HepG2 (cell line): Measurements from ENCODE around the gene PCGF3. TPM values are rescaled to one million over a fixed set of nuclear protein-coding genes. Genes with fewer than 3 reads are reported as not detected.

Source experiments
- CREM ChIP-seq, 2 experiments: sonication (generic) in 1 of 2; formaldehyde crosslinking in 1 of 2; IDR thresholded peaks; 2 replicates each; pipeline versions ENCODE4 v1.4.0 to v1.6.1; 2016 to 2020; ENCODE audit warnings: antibody characterized with exemption in 1 of 2, mild to moderate bottlenecking in 1 of 2, missing genetic modification reagents in 1 of 2
- HDAC6 ChIP-seq: fragments of 200-600 bp; sonication (generic); IDR thresholded peaks from 2 replicates; pipeline ENCODE4 v1.7.0; 2017; ENCODE audit warnings: mild to moderate bottlenecking, antibody characterized with exemption, low read length, low read depth
- YY1 ChIP-seq: IDR thresholded peaks from 2 replicates; pipeline ENCODE4 v1.6.1; 2011; ENCODE audit warnings: low read length, low read depth, moderate library complexity, mild to moderate bottlenecking; ENCODE audit not compliant: insufficient read depth, insufficient replicate concordance
- ZC3H13 ChIP-seq: sonication (generic); formaldehyde crosslinking; IDR thresholded peaks from 2 replicates; pipeline ENCODE4 v1.8.1; 2023; ENCODE audit warnings: mild to moderate bottlenecking, missing genetic modification reagents, moderate library complexity
- ZNF337 ChIP-seq: sonication (generic); formaldehyde crosslinking; IDR thresholded peaks from 2 replicates; pipeline ENCODE4 v1.5.1; 2020; ENCODE audit warnings: missing genetic modification reagents, low read depth, mild to moderate bottlenecking, borderline replicate concordance
- ZNF768 ChIP-seq: sonication (generic); formaldehyde crosslinking; IDR thresholded peaks from 2 replicates; pipeline ENCODE4 v1.4.0; 2020; ENCODE audit warnings: missing genetic modification reagents
- ZNF841 ChIP-seq: sonication (generic); formaldehyde crosslinking; IDR thresholded peaks from 2 replicates; pipeline ENCODE4 v1.8.1; 2023; ENCODE audit warnings: missing genetic modification reagents, borderline replicate concordance
- polyA plus RNA-seq, 8 experiments: library from polyadenylated mRNA; depleted of rRNA in 3 of 8; stranded (reverse) in 7 of 8; unstranded in 1 of 8; fragments of >200 nt; fragmentation: Illumina TruSeq in 4 of 8; extraction: Trizol in 4 of 8; gene quantifications; 2 replicates each; pipeline versions ENCODE4 v1.2.1 to v1.2.3, GENCODE V29; 2011 to 2016; ENCODE audit warnings: low read depth in 4 of 8, missing spikeins in 1 of 8, mixed read lengths in 1 of 8; ENCODE audit not compliant: insufficient read depth in 1 of 8
- total RNA-seq, 5 experiments: library from RNA; depleted of rRNA; stranded (reverse); fragments of >200 nt; fragmentation: Illumina TruSeq; extraction: Trizol; gene quantifications; 2 replicates each; pipeline ENCODE4 v1.2.3, GENCODE V29; 2016; ENCODE audit warnings: low read depth in 1 of 5
- TF ChIP-seq, protein P1 (sequence below): sonication (generic); formaldehyde crosslinking; IDR thresholded peaks from 2 replicates; pipeline ENCODE4 v1.5.0; 2020; ENCODE audit warnings: mild to moderate bottlenecking, missing genetic modification reagents
- TF ChIP-seq, protein P2 (sequence below): sonication (generic); formaldehyde crosslinking; IDR thresholded peaks from 2 replicates; pipeline ENCODE4 v1.5.0; 2020; ENCODE audit warnings: missing genetic modification reagents
- TF ChIP-seq, protein P3 (sequence below): sonication (generic); formaldehyde crosslinking; IDR thresholded peaks from 2 replicates; pipeline ENCODE4 v1.4.0; 2020; ENCODE audit warnings: mild to moderate bottlenecking, missing genetic modification reagents, borderline replicate concordance
- TF ChIP-seq, protein P4 (sequence below): sonication (generic); formaldehyde crosslinking; IDR thresholded peaks from 2 replicates; pipeline ENCODE4 v1.5.0; 2020; ENCODE audit warnings: missing genetic modification reagents
- TF ChIP-seq, protein P5 (sequence below): sonication (generic); formaldehyde crosslinking; IDR thresholded peaks from 2 replicates; pipeline ENCODE4 v1.4.0; 2020; ENCODE audit warnings: mild to moderate bottlenecking, missing genetic modification reagents

The PCGF3 gene
- total and polyA plus RNA-seq, 2 of the 13 experiments (the other 11 are each of a cell fraction or from before 2014, with no cell fraction given), result 28.6 to 66.2 TPM

DNA sequence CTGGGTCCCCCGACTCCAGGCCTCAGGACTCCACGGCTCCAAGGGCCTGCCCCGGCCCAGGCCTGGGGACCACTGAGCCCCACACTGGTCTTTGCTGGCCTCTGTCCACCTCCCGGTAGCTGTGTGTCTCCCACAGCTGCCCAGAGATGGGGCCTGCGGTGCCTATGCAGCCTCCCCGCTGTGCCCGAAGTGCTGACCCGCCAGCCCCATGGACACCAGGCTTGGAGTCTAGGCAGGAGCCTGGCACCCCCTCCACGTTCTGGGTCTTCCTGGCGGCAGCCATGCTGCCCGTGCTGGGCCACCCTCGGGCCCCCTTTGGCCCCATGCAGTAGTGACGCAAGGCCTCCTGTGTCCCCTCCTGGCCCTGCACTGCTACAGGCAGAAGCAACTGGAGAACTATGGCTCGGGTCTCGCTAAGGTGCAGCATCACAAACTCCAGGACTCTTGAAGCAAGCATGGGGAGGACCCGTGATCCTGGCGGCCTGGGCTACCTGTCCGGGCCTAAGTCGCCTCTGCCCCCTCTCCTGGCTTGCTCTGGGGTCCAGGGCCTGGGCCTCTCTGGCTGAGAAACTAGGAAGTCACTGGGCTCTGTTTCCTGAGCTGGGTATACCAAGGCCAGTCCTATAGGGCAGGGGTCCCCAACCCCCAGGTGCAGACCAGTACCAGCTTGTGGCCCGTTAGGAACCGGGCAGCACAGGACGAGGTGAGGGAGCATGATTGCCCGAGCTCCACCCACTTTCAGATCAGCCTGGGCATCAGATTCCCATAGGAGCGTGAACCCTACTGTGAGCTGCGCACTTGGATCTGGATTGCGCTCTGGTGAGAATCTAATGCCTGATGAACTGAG is 30.4 kb upstream of the PCGF3 start (continued):
- TF ChIP-seq, protein P1, sequence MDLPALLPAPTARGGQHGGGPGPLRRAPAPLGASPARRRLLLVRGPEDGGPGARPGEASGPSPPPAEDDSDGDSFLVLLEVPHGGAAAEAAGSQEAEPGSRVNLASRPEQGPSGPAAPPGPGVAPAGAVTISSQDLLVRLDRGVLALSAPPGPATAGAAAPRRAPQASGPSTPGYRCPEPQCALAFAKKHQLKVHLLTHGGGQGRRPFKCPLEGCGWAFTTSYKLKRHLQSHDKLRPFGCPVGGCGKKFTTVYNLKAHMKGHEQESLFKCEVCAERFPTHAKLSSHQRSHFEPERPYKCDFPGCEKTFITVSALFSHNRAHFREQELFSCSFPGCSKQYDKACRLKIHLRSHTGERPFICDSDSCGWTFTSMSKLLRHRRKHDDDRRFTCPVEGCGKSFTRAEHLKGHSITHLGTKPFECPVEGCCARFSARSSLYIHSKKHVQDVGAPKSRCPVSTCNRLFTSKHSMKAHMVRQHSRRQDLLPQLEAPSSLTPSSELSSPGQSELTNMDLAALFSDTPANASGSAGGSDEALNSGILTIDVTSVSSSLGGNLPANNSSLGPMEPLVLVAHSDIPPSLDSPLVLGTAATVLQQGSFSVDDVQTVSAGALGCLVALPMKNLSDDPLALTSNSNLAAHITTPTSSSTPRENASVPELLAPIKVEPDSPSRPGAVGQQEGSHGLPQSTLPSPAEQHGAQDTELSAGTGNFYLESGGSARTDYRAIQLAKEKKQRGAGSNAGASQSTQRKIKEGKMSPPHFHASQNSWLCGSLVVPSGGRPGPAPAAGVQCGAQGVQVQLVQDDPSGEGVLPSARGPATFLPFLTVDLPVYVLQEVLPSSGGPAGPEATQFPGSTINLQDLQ (CRISPR knock-in tag), result no peak
- no peak for TF ChIP-seq ZNF337 (CRISPR knock-in tag)
- TF ChIP-seq, protein P2, sequence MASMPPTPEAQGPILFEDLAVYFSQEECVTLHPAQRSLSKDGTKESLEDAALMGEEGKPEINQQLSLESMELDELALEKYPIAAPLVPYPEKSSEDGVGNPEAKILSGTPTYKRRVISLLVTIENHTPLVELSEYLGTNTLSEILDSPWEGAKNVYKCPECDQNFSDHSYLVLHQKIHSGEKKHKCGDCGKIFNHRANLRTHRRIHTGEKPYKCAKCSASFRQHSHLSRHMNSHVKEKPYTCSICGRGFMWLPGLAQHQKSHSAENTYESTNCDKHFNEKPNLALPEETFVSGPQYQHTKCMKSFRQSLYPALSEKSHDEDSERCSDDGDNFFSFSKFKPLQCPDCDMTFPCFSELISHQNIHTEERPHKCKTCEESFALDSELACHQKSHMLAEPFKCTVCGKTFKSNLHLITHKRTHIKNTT (CRISPR knock-in tag), result no peak
- TF ChIP-seq ZC3H13 (CRISPR knock-in tag), result no peak
- TF ChIP-seq, protein P3, sequence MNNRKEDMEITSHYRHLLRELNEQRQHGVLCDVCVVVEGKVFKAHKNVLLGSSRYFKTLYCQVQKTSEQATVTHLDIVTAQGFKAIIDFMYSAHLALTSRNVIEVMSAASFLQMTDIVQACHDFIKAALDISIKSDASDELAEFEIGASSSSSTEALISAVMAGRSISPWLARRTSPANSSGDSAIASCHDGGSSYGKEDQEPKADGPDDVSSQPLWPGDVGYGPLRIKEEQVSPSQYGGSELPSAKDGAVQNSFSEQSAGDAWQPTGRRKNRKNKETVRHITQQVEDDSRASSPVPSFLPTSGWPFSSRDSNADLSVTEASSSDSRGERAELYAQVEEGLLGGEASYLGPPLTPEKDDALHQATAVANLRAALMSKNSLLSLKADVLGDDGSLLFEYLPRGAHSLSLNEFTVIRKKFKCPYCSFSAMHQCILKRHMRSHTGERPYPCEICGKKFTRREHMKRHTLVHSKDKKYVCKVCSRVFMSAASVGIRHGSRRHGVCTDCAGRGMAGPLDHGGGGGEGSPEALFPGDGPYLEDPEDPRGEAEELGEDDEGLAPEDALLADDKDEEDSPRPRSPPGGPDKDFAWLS (CRISPR knock-in tag), result 0 out of 2 replicates have a peak, but pooled peaks have one; percentile 68
- TF ChIP-seq CREM (IDR thresholded peaks at IDR 0.05), result no peak
- TF ChIP-seq CREM (CRISPR knock-in tag; IDR thresholded peaks at IDR 0.05), result no peak
- TF ChIP-seq HDAC6, result no peak
- 0 out of 2 replicates have a peak, but pooled peaks have one; percentile 26 for TF ChIP-seq ZNF768 (CRISPR knock-in tag)
- no peak for TF ChIP-seq ZNF841 (CRISPR knock-in tag)
- TF ChIP-seq, protein P4, sequence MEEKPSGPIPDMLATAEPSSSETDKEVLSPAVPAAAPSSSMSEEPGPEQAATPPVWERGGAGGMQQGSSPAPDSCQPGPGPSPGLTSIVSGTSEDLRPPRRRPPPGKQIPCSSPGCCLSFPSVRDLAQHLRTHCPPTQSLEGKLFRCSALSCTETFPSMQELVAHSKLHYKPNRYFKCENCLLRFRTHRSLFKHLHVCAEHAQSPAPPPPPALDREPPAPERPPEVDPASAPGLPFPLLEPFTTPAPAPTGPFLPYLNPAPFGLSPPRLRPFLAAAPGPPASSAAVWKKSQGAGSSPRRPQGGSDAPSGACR (CRISPR knock-in tag), result no peak
- TF ChIP-seq, protein P5, sequence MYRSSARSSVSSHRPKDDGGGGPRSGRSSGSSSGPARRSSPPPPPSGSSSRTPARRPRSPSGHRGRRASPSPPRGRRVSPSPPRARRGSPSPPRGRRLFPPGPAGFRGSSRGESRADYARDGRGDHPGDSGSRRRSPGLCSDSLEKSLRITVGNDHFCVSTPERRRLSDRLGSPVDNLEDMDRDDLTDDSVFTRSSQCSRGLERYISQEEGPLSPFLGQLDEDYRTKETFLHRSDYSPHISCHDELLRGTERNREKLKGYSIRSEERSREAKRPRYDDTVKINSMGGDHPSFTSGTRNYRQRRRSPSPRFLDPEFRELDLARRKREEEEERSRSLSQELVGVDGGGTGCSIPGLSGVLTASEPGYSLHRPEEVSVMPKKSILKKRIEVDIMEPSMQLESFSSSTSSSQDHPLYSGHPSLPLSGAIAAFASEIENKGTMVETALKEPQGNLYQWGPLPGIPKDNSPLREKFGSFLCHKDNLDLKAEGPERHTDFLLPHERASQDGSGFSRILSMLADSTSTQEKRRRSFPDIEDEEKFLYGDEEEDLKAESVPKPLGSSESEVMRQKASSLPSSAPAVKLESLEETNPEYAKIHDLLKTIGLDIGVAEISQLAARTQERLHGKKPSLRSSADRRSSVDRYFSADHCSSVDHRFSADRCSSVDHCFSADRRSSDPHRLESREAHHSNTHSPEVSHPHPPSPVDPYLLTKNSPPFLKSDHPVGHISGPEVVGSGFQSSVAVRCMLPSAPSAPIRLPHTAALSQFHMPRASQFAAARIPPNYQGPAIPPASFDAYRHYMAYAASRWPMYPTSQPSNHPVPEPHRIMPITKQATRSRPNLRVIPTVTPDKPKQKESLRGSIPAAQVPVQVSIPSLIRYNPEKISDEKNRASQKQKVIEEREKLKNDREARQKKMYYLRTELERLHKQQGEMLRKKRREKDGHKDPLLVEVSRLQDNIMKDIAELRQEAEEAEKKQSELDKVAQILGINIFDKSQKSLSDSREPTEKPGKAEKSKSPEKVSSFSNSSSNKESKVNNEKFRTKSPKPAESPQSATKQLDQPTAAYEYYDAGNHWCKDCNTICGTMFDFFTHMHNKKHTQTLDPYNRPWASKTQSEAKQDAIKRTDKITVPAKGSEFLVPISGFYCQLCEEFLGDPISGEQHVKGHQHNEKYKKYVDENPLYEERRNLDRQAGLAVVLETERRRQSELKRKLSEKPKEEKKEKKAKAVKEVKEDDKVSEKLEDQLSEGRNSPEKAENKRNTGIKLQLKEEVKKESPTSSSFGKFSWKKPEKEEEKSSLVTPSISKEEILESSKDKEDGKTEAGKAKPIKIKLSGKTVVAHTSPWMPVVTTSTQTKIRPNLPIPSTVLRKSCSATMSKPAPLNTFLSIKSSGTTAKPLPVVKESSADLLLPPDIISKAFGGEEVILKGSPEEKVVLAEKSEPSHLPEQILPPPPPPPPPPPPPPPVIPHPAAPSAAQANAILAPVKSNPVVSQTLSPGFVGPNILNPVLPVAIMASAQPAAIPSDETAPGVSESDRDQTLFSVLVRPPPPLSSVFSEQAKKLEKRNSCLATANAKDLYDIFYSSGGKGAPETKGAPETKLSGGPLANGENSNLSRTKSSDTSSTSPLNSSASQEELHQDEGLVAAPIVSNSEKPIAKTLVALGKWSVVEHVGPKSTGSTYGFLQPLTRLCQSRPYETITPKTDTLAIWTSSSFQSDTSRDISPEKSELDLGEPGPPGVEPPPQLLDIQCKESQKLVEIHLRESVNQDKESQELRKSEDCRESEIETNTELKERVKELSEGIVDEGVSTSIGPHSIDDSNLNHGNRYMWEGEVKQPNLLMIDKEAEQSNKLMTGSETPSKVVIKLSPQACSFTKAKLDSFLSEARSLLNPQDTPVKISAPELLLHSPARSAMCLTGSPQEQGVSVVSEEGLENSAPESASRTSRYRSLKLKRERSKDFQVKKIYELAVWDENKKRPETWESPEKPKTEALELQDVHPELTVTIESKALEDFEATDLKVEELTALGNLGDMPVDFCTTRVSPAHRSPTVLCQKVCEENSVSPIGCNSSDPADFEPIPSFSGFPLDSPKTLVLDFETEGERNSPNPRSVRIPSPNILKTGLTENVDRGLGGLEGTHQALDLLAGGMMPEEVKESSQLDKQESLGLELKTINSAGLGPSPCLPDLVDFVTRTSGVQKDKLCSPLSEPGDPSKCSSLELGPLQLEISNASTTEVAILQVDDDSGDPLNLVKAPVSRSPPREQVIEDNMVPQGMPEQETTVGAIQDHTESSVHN (CRISPR knock-in tag), result no peak
- TF ChIP-seq YY1, result peak; percentile 76
